Endothelial cell of umbilical vein (primary cell): Measurements from ENCODE around the gene NDUFA7.

ENCODE experiments used
- EZH2 ChIP-seq: IDR thresholded peaks from 2 replicates; pipeline ENCODE4 v1.6.1; 2012; ENCODE audit warnings: borderline replicate concordance, low read depth, mild to moderate bottlenecking, moderate library complexity, low read length, inconsistent platforms; ENCODE audit not compliant: severe bottlenecking
- MAX ChIP-seq: IDR thresholded peaks from 2 replicates; pipeline ENCODE4 v1.6.1; 2011; ENCODE audit not compliant: insufficient read depth, insufficient read length
- POLR2A ChIP-seq: IDR thresholded peaks from 2 replicates; pipeline ENCODE4 v1.6.1; 2012; ENCODE audit warnings: low read depth, mild to moderate bottlenecking, control low read depth, low read length
- TF ChIP-seq, protein P1 (sequence below), 2 donors: IDR thresholded peaks; 1 replicate in 1 of 2; 2 replicates in 1 of 2; pipeline ENCODE4 v1.5.1; 2011; ENCODE audit warnings: low read length in 2 of 2, mild to moderate bottlenecking in 2 of 2, moderate library complexity in 2 of 2, control low read depth in 1 of 2, inconsistent platforms in 1 of 2, low read depth in 1 of 2; ENCODE audit not compliant: insufficient read depth in 1 of 2; ENCODE audit errors: extremely low read depth in 1 of 2

GRCh38 chr19:8333767-8334457 is 12.7 kb upstream of the NDUFA7 start:
- TF ChIP-seq, protein P1, sequence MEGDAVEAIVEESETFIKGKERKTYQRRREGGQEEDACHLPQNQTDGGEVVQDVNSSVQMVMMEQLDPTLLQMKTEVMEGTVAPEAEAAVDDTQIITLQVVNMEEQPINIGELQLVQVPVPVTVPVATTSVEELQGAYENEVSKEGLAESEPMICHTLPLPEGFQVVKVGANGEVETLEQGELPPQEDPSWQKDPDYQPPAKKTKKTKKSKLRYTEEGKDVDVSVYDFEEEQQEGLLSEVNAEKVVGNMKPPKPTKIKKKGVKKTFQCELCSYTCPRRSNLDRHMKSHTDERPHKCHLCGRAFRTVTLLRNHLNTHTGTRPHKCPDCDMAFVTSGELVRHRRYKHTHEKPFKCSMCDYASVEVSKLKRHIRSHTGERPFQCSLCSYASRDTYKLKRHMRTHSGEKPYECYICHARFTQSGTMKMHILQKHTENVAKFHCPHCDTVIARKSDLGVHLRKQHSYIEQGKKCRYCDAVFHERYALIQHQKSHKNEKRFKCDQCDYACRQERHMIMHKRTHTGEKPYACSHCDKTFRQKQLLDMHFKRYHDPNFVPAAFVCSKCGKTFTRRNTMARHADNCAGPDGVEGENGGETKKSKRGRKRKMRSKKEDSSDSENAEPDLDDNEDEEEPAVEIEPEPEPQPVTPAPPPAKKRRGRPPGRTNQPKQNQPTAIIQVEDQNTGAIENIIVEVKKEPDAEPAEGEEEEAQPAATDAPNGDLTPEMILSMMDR (IDR thresholded peaks at IDR 0.05; ENCODE audit: extremely low read depth in 1 of 2, insufficient read depth in 1 of 2, low read depth in 1 of 2, low read length in 2 of 2) = no peak
- TF ChIP-seq EZH2 (no peak), POLR2A (no peak), MAX (no peak)
